Endothelial cell of umbilical vein (primary cell): ENCODE results near the gene PMEL. TPM values are rescaled to one million over a fixed set of nuclear protein-coding genes. Genes with fewer than 3 reads are reported as not detected.

ENCODE experiments used
- BruUV-seq: library from RNA; stranded (reverse); fragments of 400-500 nt; replicated peaks from 2 replicates; lab custom pipeline; 2021; lab: Mats Ljungman, UMichigan
- CTCF ChIA-PET: fragments of 300-600, 350-600 bp; sonication (Branson Sonifier 250); formaldehyde crosslinking; loops from one replicate; lab custom pipeline; 2021; ENCODE audit warnings: antibody characterized with exemption, inconsistent platforms; lab: Charles Lee
- POLR2A ChIA-PET: fragments of 300-600, 350-600 bp; sonication (Branson Sonifier 250); formaldehyde crosslinking; loops from one replicate; lab custom pipeline; 2021; ENCODE audit warnings: antibody characterized with exemption, inconsistent platforms; lab: Charles Lee
- DNase-seq: peaks from one replicate; pipeline ENCODE4 v3.0.0-alpha.2; 2011; ENCODE audit warnings: low read depth, low spot score
- FAIRE-seq: peaks from 2 replicates; lab custom pipeline; 2011; peaks lifted over from hg19 to GRCh38; lab: Jason Lieb, UNC
- H2AFZ ChIP-seq: 2 replicates; pipeline ENCODE4 v1.6.0; 2012; ENCODE audit warnings: low read depth, low read length, control low read depth, inconsistent platforms
- H3K27ac ChIP-seq: 2 replicates; pipeline ENCODE4 v1.5.1; 2011; ENCODE audit warnings: low read depth, mild to moderate bottlenecking, control low read depth, low read length, moderate library complexity; ENCODE audit not compliant: insufficient read depth
- H3K27me3 ChIP-seq, 2 experiments: 2 replicates each; pipeline versions ENCODE4 v1.6.0 to v1.6.1; 2011; ENCODE audit warnings: low read length in 2 of 2, mixed read lengths in 1 of 2; ENCODE audit not compliant: control insufficient read depth in 2 of 2, insufficient read depth in 2 of 2
- H3K36me3 ChIP-seq, 2 experiments: 2 replicates in 1 of 2; 3 replicates in 1 of 2; pipeline ENCODE4 v1.5.1; 2011; ENCODE audit warnings: low read length in 2 of 2, mild to moderate bottlenecking in 1 of 2, moderate library complexity in 1 of 2; ENCODE audit not compliant: control insufficient read depth in 2 of 2, insufficient read depth in 2 of 2; ENCODE audit errors: extremely low read depth in 1 of 2
- H3K4me1 ChIP-seq: 3 replicates; pipeline ENCODE4 v1.5.1; 2011; ENCODE audit warnings: mild to moderate bottlenecking, low read length; ENCODE audit not compliant: control insufficient read depth, insufficient read depth; ENCODE audit errors: extremely low read depth
- H3K4me2 ChIP-seq: 2 replicates; pipeline ENCODE4 v1.6.1; 2011; ENCODE audit warnings: low read length, control low read depth, mixed read lengths; ENCODE audit not compliant: insufficient read depth
- H3K4me3 ChIP-seq, 3 experiments: fragments of 200-600 bp in 1 of 3; sonication (generic), shearing (Covaris generic) in 1 of 3; replicated peaks in 1 of 3; 2 replicates each; pipeline ENCODE4 v1.5.1; 2011 to 2016; ENCODE audit warnings: control low read depth in 3 of 3, low read length in 3 of 3, mild to moderate bottlenecking in 2 of 3, inconsistent platforms in 1 of 3, low read depth in 1 of 3, moderate library complexity in 1 of 3; ENCODE audit not compliant: insufficient read depth in 1 of 3
- H3K79me2 ChIP-seq: 2 replicates; pipeline ENCODE4 v1.6.0; 2012; ENCODE audit warnings: low read length, inconsistent platforms; ENCODE audit not compliant: control insufficient read depth, insufficient read depth
- H3K9ac ChIP-seq: replicated peaks from 2 replicates; pipeline ENCODE3; 2011; ENCODE audit warnings: low read length, control low read depth; ENCODE audit not compliant: insufficient read depth; ENCODE audit errors: extremely low read depth
- H3K9me1 ChIP-seq: replicated peaks from 3 replicates; pipeline ENCODE4 v1.6.0; 2011; ENCODE audit warnings: mild to moderate bottlenecking, low read length; ENCODE audit not compliant: control insufficient read depth, insufficient read depth; ENCODE audit errors: extremely low read depth
- H3K9me3 ChIP-seq: replicated peaks from 2 replicates; pipeline ENCODE4 v1.5.1; 2012; ENCODE audit warnings: low read length, inconsistent platforms; ENCODE audit not compliant: control insufficient read depth, insufficient read depth
- H4K20me1 ChIP-seq: replicated peaks from 2 replicates; pipeline ENCODE3; 2011; ENCODE audit warnings: mild to moderate bottlenecking, low read length; ENCODE audit not compliant: control insufficient read depth, insufficient read depth; ENCODE audit errors: extremely low read depth
- FOS ChIP-seq: IDR thresholded peaks from 2 replicates; pipeline ENCODE4 v1.6.1; 2011; ENCODE audit warnings: mild to moderate bottlenecking, low read length, moderate library complexity, borderline replicate concordance; ENCODE audit not compliant: insufficient read depth
- GATA2 ChIP-seq: IDR thresholded peaks from 2 replicates; pipeline ENCODE4 v1.7.0; 2011; ENCODE audit warnings: low read depth, mild to moderate bottlenecking, moderate library complexity, mixed read lengths, low read length; ENCODE audit not compliant: insufficient read length, insufficient read depth
- JUN ChIP-seq: IDR thresholded peaks from 2 replicates; pipeline ENCODE4 v1.6.1; 2011; ENCODE audit warnings: borderline replicate concordance, low read depth; ENCODE audit not compliant: insufficient read length, insufficient read depth
- MYC ChIP-seq: IDR thresholded peaks from one replicate; pipeline ENCODE4 v1.6.1; 2011; ENCODE audit warnings: mild to moderate bottlenecking, low read depth, low read length
- POLR2A ChIP-seq: IDR thresholded peaks from 2 replicates; pipeline ENCODE4 v1.6.1; 2012; ENCODE audit warnings: low read depth, mild to moderate bottlenecking, control low read depth, low read length
- POLR2AphosphoS5 ChIP-seq: IDR thresholded peaks from 2 replicates; pipeline ENCODE4 v1.6.1; 2012; ENCODE audit warnings: low read depth, mild to moderate bottlenecking, control low read depth, low read length, moderate library complexity; ENCODE audit not compliant: insufficient read depth
- dilution Hi-C: fragments of 300-500 bp; cut with MboI; formaldehyde crosslinking; loops from one replicate; pipeline ENCODE4 v1.15.0; 2019; ENCODE audit warnings: low sequenced_read_pairs; ENCODE audit not compliant: extremely low pct_ligation_motif_present
- intact Hi-C: fragments of 100-400 bp; cut with micrococcal nuclease; formaldehyde crosslinking; loops from one replicate; pipeline ENCODE4 v1.10.0; 2022
- polyA plus RNA-seq, 4 experiments: library from polyadenylated mRNA; depleted of rRNA in 3 of 4; stranded (reverse) in 3 of 4; unstranded in 1 of 4; fragments of >200 nt; gene quantifications; 2 replicates each; pipeline versions ENCODE4 v1.2.1 to v1.2.3, GENCODE V29; 2011 to 2012; ENCODE audit warnings: missing spikeins in 1 of 4
- total RNA-seq: library from RNA; stranded (reverse); gene quantifications from 2 replicates; pipeline ENCODE4 v1.2.3, GENCODE V29; 2021
- TF ChIP-seq, protein P1 (sequence below), 2 donors: IDR thresholded peaks; 1 replicate in 1 of 2; 2 replicates in 1 of 2; pipeline ENCODE4 v1.5.1; 2011; ENCODE audit warnings: low read length in 2 of 2, mild to moderate bottlenecking in 2 of 2, moderate library complexity in 2 of 2, control low read depth in 1 of 2, inconsistent platforms in 1 of 2, low read depth in 1 of 2; ENCODE audit not compliant: insufficient read depth in 1 of 2; ENCODE audit errors: extremely low read depth in 1 of 2
- TF ChIP-seq, protein P2 (sequence below): IDR thresholded peaks from 2 replicates; pipeline ENCODE4 v1.6.1; 2011; ENCODE audit not compliant: insufficient read depth, insufficient read length

Gene PMEL
- total and polyA plus RNA-seq, 2 donors (not counting 3 experiments of a cell fraction or from before 2014, with no cell fraction given) = 0.51 to 0.99 TPM

DNA sequence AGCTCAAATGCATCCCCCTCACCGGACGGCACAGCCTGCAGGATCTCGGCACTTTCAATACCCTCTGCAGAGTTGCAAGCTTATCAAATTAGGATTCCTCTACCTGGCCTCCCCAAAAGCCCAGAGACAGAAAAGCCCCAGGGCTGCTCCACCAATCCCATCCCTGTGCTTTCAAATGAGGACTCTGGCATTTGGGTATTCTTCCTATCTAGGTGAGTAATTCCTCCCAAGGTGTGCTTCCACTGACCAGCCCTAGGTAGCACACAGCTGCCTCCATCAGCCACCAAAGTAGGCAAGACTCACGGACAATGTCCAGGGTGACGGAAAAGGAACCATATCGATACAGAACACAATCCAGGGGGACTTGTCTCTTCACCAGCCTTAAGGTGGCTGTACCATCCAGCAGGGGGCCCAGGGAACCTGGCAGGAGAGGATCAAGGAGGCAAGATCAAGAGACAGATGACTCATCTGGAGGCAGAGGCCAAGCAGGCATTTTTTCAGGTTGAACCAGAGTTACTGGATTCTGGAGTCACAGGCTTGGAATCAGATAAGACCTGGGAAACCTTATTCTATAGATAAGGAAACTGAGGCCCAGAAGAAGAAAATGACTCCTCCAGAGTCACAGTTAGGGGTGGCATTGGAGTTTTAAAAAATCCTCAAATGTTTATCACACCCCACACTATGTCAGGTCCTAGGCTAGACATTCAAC lies 9.9 kb downstream of the PMEL start:
- POLR2A ChIA-PET = interaction anchor here (0.6 to 1.4 kb wide), 2 partner anchors 18 to 97 kb away, joined by 3 read pairs; partner anchors contain the start of gene RAB5B
- Histone ChIP-seq H3K9me1 (no peaks in the 10 kb centered on the region), H3K9me3 (no peaks in the 10 kb centered on the region), H3K79me2 (no peaks in the 10 kb centered on the region), H2AFZ (no peak overlapping the region), H3K4me2 (no peak overlapping the region), H3K4me1 (no peaks in the 10 kb centered on the region), H3K36me3 (peaks cover 3 to 22% of the 10 kb centered on the region in 2 experiments), H3K27ac (no peak overlapping the region), H4K20me1 (no peaks in the 10 kb centered on the region), H3K9ac (no peak overlapping the region), H3K4me3 (no peak overlapping the region), H3K27me3 (no peaks in the 10 kb centered on the region)
- dilution Hi-C loops = no loop called here
- TF ChIP-seq FOS (peak; percentile 44), JUN (peak; percentile 53), POLR2AphosphoS5 (no peak), GATA2 (no peak), MYC (no peak), POLR2A (no peak)
- TF ChIP-seq, protein P1, sequence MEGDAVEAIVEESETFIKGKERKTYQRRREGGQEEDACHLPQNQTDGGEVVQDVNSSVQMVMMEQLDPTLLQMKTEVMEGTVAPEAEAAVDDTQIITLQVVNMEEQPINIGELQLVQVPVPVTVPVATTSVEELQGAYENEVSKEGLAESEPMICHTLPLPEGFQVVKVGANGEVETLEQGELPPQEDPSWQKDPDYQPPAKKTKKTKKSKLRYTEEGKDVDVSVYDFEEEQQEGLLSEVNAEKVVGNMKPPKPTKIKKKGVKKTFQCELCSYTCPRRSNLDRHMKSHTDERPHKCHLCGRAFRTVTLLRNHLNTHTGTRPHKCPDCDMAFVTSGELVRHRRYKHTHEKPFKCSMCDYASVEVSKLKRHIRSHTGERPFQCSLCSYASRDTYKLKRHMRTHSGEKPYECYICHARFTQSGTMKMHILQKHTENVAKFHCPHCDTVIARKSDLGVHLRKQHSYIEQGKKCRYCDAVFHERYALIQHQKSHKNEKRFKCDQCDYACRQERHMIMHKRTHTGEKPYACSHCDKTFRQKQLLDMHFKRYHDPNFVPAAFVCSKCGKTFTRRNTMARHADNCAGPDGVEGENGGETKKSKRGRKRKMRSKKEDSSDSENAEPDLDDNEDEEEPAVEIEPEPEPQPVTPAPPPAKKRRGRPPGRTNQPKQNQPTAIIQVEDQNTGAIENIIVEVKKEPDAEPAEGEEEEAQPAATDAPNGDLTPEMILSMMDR (IDR thresholded peaks at IDR 0.05; ENCODE audit: extremely low read depth in 1 of 2, insufficient read depth in 1 of 2, low read depth in 1 of 2, low read length in 2 of 2) = peak; percentile 34 to 37
- TF ChIP-seq, protein P2, sequence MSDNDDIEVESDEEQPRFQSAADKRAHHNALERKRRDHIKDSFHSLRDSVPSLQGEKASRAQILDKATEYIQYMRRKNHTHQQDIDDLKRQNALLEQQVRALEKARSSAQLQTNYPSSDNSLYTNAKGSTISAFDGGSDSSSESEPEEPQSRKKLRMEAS = no peak
- no TSS peak for BruUV-seq
- FAIRE-seq = peak; percentile 82
- CTCF ChIA-PET = interaction anchor here (0.6 to 3.3 kb wide), 7 partner anchors 12 to 90 kb away, joined by 3 to 11 read pairs (median 5); partner anchors contain the start of gene RAB5B
- intact Hi-C loops = no loop called here
- DNase-seq = peak; percentile 40
